PC-3 (cell line): ENCODE data around the gene BMF. TPM values are rescaled to one million over a fixed set of nuclear protein-coding genes. Genes with fewer than 3 reads are reported as not detected.
A peak's percentile ranks its signal among the peaks of the same experiment; 100 is the strongest.

ENCODE experiments used
- ATAC-seq: fragments of 200-7000 bp; cut with Tn5 transposase; 2 replicates; pipeline ENCODE4 v1.9.1; 2020; ENCODE audit warnings: mild to moderate bottlenecking, moderate library complexity
- BruUV-seq: library from RNA; stranded (reverse); fragments of 400-500 nt; replicated peaks from 2 replicates; lab custom pipeline; 2021; lab: Mats Ljungman, UMichigan
- CTCF ChIA-PET: fragments of 300-600 bp; sonication (Branson Sonifier 250); formaldehyde crosslinking; loops from one replicate; lab custom pipeline; 2022; ENCODE audit warnings: antibody characterized with exemption; lab: Charles Lee
- POLR2A ChIA-PET: fragments of 300-600 bp; sonication (Branson Sonifier 250); formaldehyde crosslinking; loops from one replicate; lab custom pipeline; 2022; ENCODE audit warnings: antibody characterized with exemption; ENCODE audit not compliant: unreplicated experiment; lab: Charles Lee
- DNase-seq: peaks from one replicate; pipeline ENCODE4 v3.0.0-alpha.2; 2015
- H2AFZ ChIP-seq: fragments of 300-600 bp; sonication (generic); 2 replicates; pipeline ENCODE4 v1.6.0; 2016; ENCODE audit warnings: antibody characterized with exemption, low read length
- H3F3A ChIP-seq: fragments of 300-600 bp; sonication (generic); one replicate; pipeline ENCODE4 v1.6.0; 2017; ENCODE audit warnings: antibody characterized with exemption, low read length, control low read depth, mild to moderate bottlenecking; ENCODE audit not compliant: unreplicated experiment
- H3K27ac ChIP-seq: fragments of 300-600 bp; sonication (generic); 2 replicates; pipeline ENCODE4 v1.5.1; 2016; ENCODE audit warnings: mild to moderate bottlenecking, low read length
- H3K27me3 ChIP-seq: fragments of 300-600 bp; sonication (generic); 2 replicates; pipeline ENCODE4 v1.6.1; 2016; ENCODE audit warnings: low read length, mixed read lengths
- H3K36me3 ChIP-seq: fragments of 300-600 bp; sonication (generic); 2 replicates; pipeline ENCODE4 v1.6.1; 2016; ENCODE audit warnings: low read depth, mixed run types, low read length, mixed read lengths
- H3K4me1 ChIP-seq: fragments of 300-600 bp; sonication (generic); 2 replicates; pipeline ENCODE4 v1.5.1; 2016; ENCODE audit warnings: low read length; ENCODE audit not compliant: insufficient read depth
- H3K4me2 ChIP-seq: fragments of 300-600 bp; sonication (generic); 2 replicates; pipeline ENCODE4 v1.6.0; 2016; ENCODE audit warnings: low read length
- H3K4me3 ChIP-seq: fragments of 300-600 bp; sonication (generic); 2 replicates; pipeline ENCODE4 v1.5.1; 2016; ENCODE audit warnings: mild to moderate bottlenecking, low read length, mixed read lengths
- H3K79me2 ChIP-seq: fragments of 300-600 bp; sonication (generic); 2 replicates; pipeline ENCODE4 v1.6.1; 2017; ENCODE audit warnings: low read length, mixed read lengths
- H3K9ac ChIP-seq: fragments of 300-600 bp; sonication (generic); 2 replicates; pipeline ENCODE4 v1.6.0; 2016; ENCODE audit warnings: mild to moderate bottlenecking, low read length
- H3K9me2 ChIP-seq: fragments of 300-600 bp; sonication (generic); replicated peaks from 2 replicates; pipeline ENCODE4 v1.6.1; 2016; ENCODE audit warnings: mixed run types, low read length, mixed read lengths
- H3K9me3 ChIP-seq: fragments of 300-600 bp; sonication (generic); 2 replicates; pipeline ENCODE4 v1.6.1; 2016; ENCODE audit warnings: low read length, mixed read lengths
- H4K20me1 ChIP-seq: fragments of 300-600 bp; sonication (generic); 2 replicates; pipeline ENCODE4 v1.6.1; 2016; ENCODE audit warnings: low read length, mixed read lengths
- EZH2 ChIP-seq: fragments of 300-600 bp; sonication (generic); IDR thresholded peaks from one replicate; pipeline ENCODE4 v1.6.1; 2017; ENCODE audit warnings: antibody characterized with exemption, mild to moderate bottlenecking, low read length; ENCODE audit not compliant: unreplicated experiment
- EZH2phosphoT487 ChIP-seq: fragments of 300-600 bp; sonication (generic); IDR thresholded peaks from 2 replicates; pipeline ENCODE4 v1.6.1; 2018; ENCODE audit warnings: mild to moderate bottlenecking, antibody characterized with exemption, low read length, borderline replicate concordance
- intact Hi-C: fragments of 100-400 bp; cut with micrococcal nuclease; formaldehyde crosslinking; loops from 2 replicates; pipeline ENCODE4 v1.9.0; 2023
- total RNA-seq: library from RNA; depleted of rRNA; stranded (reverse); fragments of >200 nt; gene quantifications from 2 replicates; pipeline ENCODE4 v1.2.3, GENCODE V29; 2014
- TF ChIP-seq, protein P1 (sequence below): fragments of 300-600 bp; sonication (generic); conservative IDR thresholded peaks from 2 replicates; pipeline ENCODE4 v1.5.1; 2017; ENCODE audit warnings: antibody characterized with exemption, low read depth, mild to moderate bottlenecking, low read length

BMF gene
- total RNA-seq, 1 experiment from 2014 or later = 0.95 TPM

DNA sequence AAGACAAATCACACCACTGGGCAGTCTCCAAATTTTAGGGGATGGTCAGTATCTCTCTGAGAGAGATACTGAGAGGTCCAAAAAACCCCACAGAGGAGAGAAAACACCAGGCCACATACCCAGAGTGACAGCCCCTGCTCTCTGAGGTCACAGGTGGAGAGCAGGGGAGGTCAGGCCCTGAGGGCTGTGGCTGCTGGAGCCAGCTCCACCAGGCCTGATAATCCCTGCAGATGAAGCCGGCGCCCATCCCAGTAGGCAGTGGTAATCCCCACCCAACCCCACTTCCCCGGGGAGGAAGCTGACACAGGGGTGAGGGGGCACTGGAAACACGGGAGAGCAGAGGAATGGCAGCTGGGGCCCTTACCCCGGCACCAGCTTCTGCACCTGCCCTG is 38.5 kb downstream of the BMF start:
- Histone ChIP-seq H3K9ac (no peak overlapping the region), H2AFZ (no peak overlapping the region), H3F3A (no peaks in the 10 kb centered on the region), H3K9me3 (no peaks in the 10 kb centered on the region), H3K4me2 (no peak overlapping the region), H3K4me3 (no peak overlapping the region), H3K9me2 (no peaks in the 10 kb centered on the region), H4K20me1 (no peaks in the 10 kb centered on the region), H3K27me3 (no peaks in the 10 kb centered on the region), H3K27ac (no peak overlapping the region), H3K4me1 (peaks cover 36% of the 10 kb centered on the region), H3K36me3 (no peaks in the 10 kb centered on the region), H3K79me2 (no peaks in the 10 kb centered on the region)
- TF ChIP-seq, protein P1, sequence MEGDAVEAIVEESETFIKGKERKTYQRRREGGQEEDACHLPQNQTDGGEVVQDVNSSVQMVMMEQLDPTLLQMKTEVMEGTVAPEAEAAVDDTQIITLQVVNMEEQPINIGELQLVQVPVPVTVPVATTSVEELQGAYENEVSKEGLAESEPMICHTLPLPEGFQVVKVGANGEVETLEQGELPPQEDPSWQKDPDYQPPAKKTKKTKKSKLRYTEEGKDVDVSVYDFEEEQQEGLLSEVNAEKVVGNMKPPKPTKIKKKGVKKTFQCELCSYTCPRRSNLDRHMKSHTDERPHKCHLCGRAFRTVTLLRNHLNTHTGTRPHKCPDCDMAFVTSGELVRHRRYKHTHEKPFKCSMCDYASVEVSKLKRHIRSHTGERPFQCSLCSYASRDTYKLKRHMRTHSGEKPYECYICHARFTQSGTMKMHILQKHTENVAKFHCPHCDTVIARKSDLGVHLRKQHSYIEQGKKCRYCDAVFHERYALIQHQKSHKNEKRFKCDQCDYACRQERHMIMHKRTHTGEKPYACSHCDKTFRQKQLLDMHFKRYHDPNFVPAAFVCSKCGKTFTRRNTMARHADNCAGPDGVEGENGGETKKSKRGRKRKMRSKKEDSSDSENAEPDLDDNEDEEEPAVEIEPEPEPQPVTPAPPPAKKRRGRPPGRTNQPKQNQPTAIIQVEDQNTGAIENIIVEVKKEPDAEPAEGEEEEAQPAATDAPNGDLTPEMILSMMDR = no peak
- TF ChIP-seq EZH2phosphoT487 = no peak
- no peak for TF ChIP-seq EZH2
- ATAC-seq (no peak), DNase-seq (no peak)
- intact Hi-C loops = no loop called here
- CTCF ChIA-PET = interaction anchor here (0.6 kb wide), 1 partner anchor 115 kb away, joined by 3 read pairs; no protein-coding TSS in a partner anchor
- POLR2A ChIA-PET = interaction anchor here (0.5 kb wide), 1 partner anchor 1474 kb away, joined by 3 read pairs; the partner anchor contains the start of gene RPAP1
- no TSS peak for BruUV-seq

DNA sequence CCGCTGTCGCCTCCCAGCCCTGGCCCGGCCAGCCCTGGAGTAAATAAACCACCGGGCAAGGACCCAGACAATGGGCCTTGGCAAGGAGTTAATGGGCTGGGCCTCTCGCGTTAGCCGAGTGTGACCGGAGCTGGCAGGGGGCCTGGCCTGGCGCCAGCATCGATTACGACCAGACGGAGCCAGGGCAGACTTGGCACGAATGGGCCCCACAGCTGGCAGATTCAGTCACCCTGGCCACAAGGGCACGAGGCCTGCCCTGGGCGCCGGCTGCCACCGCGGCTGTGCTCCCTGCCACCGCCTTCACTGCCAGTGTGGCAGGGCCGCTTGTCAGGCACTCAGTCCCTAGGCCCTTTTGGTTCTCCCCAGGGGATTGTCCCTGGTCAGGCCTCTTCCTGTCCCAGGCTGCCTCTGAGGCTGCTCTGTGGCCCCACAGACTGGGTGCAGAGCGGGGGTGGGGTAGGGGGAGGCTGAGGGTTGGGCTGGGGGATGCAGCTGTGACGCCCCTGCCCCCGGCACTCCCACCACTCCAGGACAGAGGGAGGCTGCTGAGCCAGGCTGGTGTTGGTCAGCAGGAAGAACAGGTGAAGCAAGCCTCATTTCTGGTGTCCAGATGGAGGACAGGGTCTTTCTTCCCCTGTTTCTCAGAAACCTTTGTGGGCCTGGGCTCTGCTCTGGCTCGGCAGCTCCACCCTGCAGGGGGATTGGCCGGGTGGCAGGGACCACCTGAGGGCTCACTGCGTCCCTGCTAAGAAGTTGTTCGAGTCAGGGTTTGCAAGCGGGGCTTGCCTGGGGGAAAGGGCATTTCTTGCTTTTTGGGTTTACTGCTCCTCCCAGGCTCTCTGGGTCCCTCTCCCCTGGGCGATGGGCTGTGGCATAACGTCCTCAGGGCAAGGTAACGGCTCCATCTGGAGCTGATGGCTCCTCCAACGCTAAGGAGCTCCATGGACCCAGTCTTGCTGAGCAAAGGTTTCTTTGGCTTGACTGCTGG is 39.2 kb downstream of the BMF start:
- ChIA-PET POLR2A (interaction anchor here (0.5 kb wide), 1 partner anchor 1475 kb away, joined by 3 read pairs; the partner anchor contains the start of gene RPAP1), CTCF (interaction anchor here (0.6 kb wide), 1 partner anchor 116 kb away, joined by 3 read pairs; no protein-coding TSS in a partner anchor)
- Histone ChIP-seq H3K9me2 (no peaks in the 10 kb centered on the region), H3K4me3 (no peak overlapping the region), H3K27ac (peak overlapping the region; percentile 41), H2AFZ (0 out of 2 replicates have a peak overlapping the region, but pooled peaks have one; percentile 8), H4K20me1 (no peaks in the 10 kb centered on the region), H3K4me1 (peaks cover 41% of the 10 kb centered on the region), H3K4me2 (peak overlapping the region; percentile 59), H3K27me3 (no peaks in the 10 kb centered on the region), H3K79me2 (no peaks in the 10 kb centered on the region), H3K9me3 (no peaks in the 10 kb centered on the region), H3K36me3 (no peaks in the 10 kb centered on the region), H3K9ac (peak overlapping the region; percentile 24), H3F3A (no peaks in the 10 kb centered on the region)
- ATAC-seq = peak; percentile 85
- intact Hi-C loops = loop anchor here (1.0 kb wide), 1 partner anchor 29 kb away; no protein-coding TSS in a partner anchor
- DNase-seq = peak; percentile 97
- BruUV-seq = no TSS peak
- TF ChIP-seq EZH2 (no peak), EZH2phosphoT487 (peak; percentile 82)

DNA sequence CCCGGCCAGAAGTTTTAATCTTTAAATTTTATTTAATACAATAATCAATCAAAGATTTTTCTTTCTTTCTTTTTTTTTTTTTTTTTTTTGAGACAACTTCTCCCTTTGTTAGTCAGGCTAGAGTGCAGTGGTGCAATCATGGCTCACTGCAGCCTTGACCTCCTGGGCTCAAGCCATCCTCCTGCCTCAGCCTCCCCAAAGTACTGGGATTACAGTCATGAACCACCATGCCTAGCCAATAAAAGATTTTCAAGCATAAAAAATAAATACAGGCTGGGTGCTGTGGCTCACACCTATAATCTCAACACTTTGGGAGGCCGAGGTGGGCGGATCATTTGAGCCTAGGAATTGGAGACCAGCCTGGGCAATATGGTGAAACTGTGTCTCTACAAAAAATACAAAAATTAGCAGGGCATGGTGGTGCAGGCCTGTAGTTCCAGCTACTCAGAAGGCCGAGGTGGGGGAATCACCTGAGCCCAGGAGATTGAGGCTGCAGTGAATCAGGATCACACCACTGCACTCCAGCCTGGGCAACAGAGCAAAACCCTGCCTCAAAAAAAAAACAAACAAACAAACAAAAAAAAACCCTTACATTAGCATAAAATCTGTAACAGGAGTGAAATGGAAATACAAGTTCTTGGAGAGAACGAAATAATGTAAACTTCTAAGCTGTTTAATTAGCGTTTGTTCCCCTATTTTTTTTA is 40.6 kb downstream of the BMF start:
- BruUV-seq = no TSS peak
- H3K4me3 ChIP-seq = no peak overlapping the region
- H2AFZ ChIP-seq = no peak overlapping the region
- DNase-seq = no peak
- H3K9me2 ChIP-seq = no peaks in the 10 kb centered on the region
- ATAC-seq = no peak
- no peak overlapping the region for H3K4me2 ChIP-seq
- no peak overlapping the region for H3K27ac ChIP-seq
- H3K9ac ChIP-seq = 0 out of 2 replicates have a peak overlapping the region, but pooled peaks have one; percentile 21
- intact Hi-C loops = no loop called here
- H4K20me1 ChIP-seq = no peaks in the 10 kb centered on the region
- CTCF ChIA-PET = no interaction called here
- no peaks in the 10 kb centered on the region for H3K27me3 ChIP-seq
- POLR2A ChIA-PET = no interaction called here
- H3K4me1 ChIP-seq = peaks cover 55% of the 10 kb centered on the region
- TF ChIP-seq, protein P1 = no peak
- TF ChIP-seq EZH2phosphoT487 (no peak), EZH2 (no peak)
- no peaks in the 10 kb centered on the region for H3K79me2 ChIP-seq
- no peaks in the 10 kb centered on the region for H3F3A ChIP-seq
- no peaks in the 10 kb centered on the region for H3K9me3 ChIP-seq
- H3K36me3 ChIP-seq = no peaks in the 10 kb centered on the region
